ENCODE data around the gene DNMT1. TPM values are rescaled to one million over a fixed set of nuclear protein-coding genes. Genes with fewer than 3 reads are reported as not detected.

The DNMT1 gene
- total RNA-seq, 4 donors from 2014 or later = 20.8 to 51.4 (median 34.8) TPM

DNA sequence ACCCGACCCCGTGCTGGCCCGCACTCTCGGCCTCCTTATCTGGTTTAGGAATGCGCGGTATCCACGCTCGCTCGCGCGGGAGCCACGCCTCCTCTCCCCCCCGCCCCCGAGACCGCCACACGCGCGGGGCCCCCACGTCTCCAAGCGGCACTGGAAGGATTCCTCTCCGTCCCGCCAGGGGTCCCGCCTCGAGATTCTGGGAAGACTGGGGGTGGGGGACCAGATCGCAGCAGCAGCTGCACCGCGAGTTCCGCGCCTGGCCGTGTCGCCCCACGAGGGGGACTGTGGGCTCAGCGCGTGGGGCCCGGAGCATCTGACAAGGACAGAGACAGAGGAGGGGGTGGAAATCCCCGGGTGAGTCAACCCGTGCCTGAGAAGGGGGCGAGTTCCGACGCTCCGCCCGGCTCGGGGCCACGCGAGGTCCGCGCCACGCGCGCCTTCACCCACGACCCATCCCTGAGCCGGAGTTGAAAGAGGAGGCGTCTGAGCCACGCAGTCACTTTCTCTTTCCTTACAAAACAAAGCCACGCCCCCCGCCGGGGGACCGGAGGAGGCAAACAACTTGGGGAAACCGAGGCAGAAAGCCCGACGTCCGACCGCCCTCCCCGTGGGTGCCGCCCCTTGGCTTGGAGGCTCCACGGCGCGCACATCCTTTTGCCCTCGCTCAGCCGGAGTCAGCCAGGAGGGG, 35.6 kb upstream of the DNMT1 start:
- TF ChIP-seq EP300 (IDR thresholded peaks at IDR 0.05) (no peak), POLR2A (IDR thresholded peaks at IDR 0.05; ENCODE audit: low read depth) (no peak), POLR2AphosphoS5 (IDR thresholded peaks at IDR 0.05) (no peak)
- TF ChIP-seq, protein P1, sequence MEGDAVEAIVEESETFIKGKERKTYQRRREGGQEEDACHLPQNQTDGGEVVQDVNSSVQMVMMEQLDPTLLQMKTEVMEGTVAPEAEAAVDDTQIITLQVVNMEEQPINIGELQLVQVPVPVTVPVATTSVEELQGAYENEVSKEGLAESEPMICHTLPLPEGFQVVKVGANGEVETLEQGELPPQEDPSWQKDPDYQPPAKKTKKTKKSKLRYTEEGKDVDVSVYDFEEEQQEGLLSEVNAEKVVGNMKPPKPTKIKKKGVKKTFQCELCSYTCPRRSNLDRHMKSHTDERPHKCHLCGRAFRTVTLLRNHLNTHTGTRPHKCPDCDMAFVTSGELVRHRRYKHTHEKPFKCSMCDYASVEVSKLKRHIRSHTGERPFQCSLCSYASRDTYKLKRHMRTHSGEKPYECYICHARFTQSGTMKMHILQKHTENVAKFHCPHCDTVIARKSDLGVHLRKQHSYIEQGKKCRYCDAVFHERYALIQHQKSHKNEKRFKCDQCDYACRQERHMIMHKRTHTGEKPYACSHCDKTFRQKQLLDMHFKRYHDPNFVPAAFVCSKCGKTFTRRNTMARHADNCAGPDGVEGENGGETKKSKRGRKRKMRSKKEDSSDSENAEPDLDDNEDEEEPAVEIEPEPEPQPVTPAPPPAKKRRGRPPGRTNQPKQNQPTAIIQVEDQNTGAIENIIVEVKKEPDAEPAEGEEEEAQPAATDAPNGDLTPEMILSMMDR (IDR thresholded peaks at IDR 0.05) = no peak
- no peak for DNase-seq (ENCODE audit: extremely low spot score)
- no peaks in the 10 kb centered on the region for H3K9me3 ChIP-seq
- H3K36me3 ChIP-seq = no peaks in the 10 kb centered on the region
- intact Hi-C loops (cut with DNase I) = no loop called here
- under 1% methylated on average over 26 of the region's 70 CpGs for WGBS
- no peaks in the 10 kb centered on the region for H3K27me3 ChIP-seq
- peak overlapping the region; percentile 75 to 99 (median 94) for H3K4me3 ChIP-seq
- peak overlapping the region; percentile 82 to 91 (median 90) for H3K27ac ChIP-seq (replicated peaks in 1 of 4)
- H3K4me1 ChIP-seq = peaks cover 20 to 60% (median 56%) of the 10 kb centered on the region in 4 donors

DNA sequence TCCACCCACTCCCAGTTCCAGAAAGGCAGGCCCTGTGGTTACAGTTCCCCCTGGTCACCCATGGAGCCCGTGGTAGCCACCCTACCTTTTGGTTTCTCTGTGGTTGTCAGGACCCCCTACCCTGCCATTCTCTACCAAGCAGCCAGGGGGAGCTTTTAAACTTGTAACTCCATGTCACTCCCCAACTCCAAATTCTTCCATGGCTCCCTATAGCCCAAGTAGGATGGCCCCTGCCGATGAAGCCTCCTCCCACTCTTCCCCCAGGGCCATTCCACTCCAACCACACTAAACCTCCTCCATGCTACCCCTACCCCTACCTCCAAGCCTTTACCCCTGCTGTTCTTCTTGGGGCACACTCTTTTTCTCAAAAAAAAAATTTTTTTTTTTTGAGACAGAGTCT, 34.2 kb upstream of the DNMT1 start:
- Histone ChIP-seq H3K4me1 (peaks cover 20 to 62% (median 56%) of the 10 kb centered on the region in 4 donors), H3K27me3 (no peaks in the 10 kb centered on the region), H3K9me3 (no peaks in the 10 kb centered on the region), H3K36me3 (peaks cover 0 to 8% (median 7%) of the 10 kb centered on the region in 4 donors), H3K27ac (replicated peaks in 1 of 4) (peak overlapping the region; percentile 82 to 91 (median 90)), H3K4me3 (peak overlapping the region; percentile 75 to 99 (median 94))
- DNase-seq (ENCODE audit: extremely low spot score) = no peak
- no peak for TF ChIP-seq POLR2AphosphoS5 (IDR thresholded peaks at IDR 0.05)
- TF ChIP-seq, protein P1 (IDR thresholded peaks at IDR 0.05) = peak; percentile 47 to 57 (median 54)
- intact Hi-C loops (cut with DNase I) = no loop called here
- 48% methylated on average over 2 of the region's 2 CpGs for WGBS

DNA sequence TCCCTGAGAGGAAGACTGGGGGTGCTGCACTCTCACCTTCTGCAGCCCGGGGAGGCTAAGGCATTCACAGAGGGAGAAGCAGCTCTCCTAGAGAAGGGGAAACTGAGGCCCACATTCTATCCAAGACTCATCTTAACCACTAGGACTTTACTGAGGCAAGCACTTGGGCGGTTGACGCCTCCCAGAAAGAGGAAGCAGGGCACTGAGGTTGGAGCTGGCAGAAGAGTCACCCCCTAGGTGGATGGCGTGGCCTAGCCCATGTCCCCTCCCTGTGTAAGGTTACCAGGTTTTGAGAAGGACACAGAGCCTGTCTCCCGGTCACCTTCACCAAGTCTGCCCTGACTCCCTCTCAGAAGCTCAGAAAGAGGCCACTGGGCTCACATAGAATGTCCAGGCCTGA, 33.6 kb upstream of the DNMT1 start:
- Histone ChIP-seq H3K9me3 (no peaks in the 10 kb centered on the region), H3K4me3 (peak overlapping the region; percentile 75 to 99 (median 94)), H3K27ac (replicated peaks in 1 of 4) (peak overlapping the region; percentile 82 to 91 (median 90)), H3K36me3 (peaks cover 0 to 14% (median 12%) of the 10 kb centered on the region in 4 donors), H3K27me3 (no peaks in the 10 kb centered on the region), H3K4me1 (peaks cover 20 to 62% (median 56%) of the 10 kb centered on the region in 4 donors)
- WGBS = 75% methylated on average over 4 of the region's 5 CpGs
- no peak for DNase-seq (ENCODE audit: extremely low spot score)
- intact Hi-C loops (cut with DNase I) = no loop called here
- TF ChIP-seq POLR2A (IDR thresholded peaks at IDR 0.05; ENCODE audit: low read depth) (no peak), EP300 (IDR thresholded peaks at IDR 0.05) (no peak), POLR2AphosphoS5 (IDR thresholded peaks at IDR 0.05) (no peak)
- TF ChIP-seq, protein P1 (IDR thresholded peaks at IDR 0.05) = no peak

DNA sequence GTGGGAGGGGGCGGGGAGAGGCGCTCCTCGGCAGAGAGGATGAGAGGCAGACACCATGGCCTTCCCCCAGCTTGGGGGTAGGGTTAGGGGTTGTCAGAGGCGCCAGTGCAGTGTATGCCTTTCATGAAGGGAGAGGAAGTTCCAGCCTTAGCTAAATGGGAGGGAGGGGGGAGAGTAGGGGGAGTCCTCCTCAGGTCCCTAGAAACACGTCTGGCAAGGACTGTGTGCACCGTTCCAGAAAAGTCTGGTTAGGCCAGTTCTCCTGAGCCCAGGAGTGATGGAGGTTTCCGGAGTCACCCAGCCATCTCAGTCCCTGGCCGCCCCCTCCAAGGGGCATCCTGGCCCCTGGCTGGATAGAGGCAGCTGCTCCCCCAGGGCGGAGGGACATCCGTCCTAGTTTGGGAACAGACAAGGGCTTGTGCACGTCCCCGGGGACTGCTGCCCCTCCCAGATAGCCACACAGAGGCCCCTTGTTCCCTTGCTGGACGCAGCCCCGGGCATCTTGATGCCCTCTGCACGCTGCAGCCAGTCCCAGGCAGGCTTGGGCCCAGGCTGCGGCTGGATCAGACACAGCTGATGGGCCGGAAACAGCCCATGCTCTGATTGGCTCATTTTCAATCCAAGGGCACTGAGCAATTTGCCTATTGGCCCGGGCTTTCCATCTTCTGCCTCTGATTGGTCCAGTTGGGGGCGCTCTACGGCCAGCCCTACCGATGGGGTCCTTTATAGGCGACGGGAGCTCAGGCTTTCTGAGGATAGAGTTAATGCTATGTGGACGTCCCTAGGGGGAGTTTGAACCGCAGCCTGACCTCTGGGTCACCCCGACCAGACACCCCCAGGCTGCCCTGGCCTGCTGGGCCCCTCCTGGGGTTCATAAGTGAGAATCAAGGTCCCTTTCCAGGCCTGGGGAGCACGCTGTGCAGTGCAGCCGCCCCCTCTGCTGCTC, 32.5 kb upstream of the DNMT1 start:
- Histone ChIP-seq H3K27me3 (no peaks in the 10 kb centered on the region), H3K4me3 (peak overlapping the region; percentile 26 to 47 (median 32)), H3K4me1 (peaks cover 20 to 62% (median 56%) of the 10 kb centered on the region in 4 donors), H3K27ac (replicated peaks in 1 of 4) (peak overlapping the region; percentile 82 to 91 (median 90)), H3K36me3 (peaks cover 0 to 21% (median 14%) of the 10 kb centered on the region in 4 donors), H3K9me3 (no peaks in the 10 kb centered on the region)
- no peak for DNase-seq (ENCODE audit: extremely low spot score)
- intact Hi-C loops (cut with DNase I) = no loop called here
- no peak for TF ChIP-seq POLR2A (IDR thresholded peaks at IDR 0.05; ENCODE audit: low read depth)
- TF ChIP-seq POLR2AphosphoS5 (IDR thresholded peaks at IDR 0.05) = peak in 1 of 2 donors; percentile 31
- 58% methylated on average over 22 of the region's 28 CpGs for WGBS
